22Rv1 (cell line): ENCODE measurements around the gene STK38.

Source experiments
- CTCF ChIP-seq: fragments of 450-650 bp; IDR thresholded peaks from 2 replicates; pipeline ENCODE4 v1.5.1; 2017; ENCODE audit warnings: mild to moderate bottlenecking
- ZFX ChIP-seq: fragments of 450-650 bp; IDR thresholded peaks from 2 replicates; pipeline ENCODE4 v1.6.1; 2017; ENCODE audit warnings: antibody characterized with exemption, borderline replicate concordance

- TF ChIP-seq CTCF (no peak), ZFX (no peak)
These were observed 39.3 kb upstream of the STK38 start for GRCh38 chr6:36586606-36587005.
